Germinal center (tissue), 1 donor: Measurements from ENCODE around the gene CAST.
"Not testable (repeated sequence)": the region's sequence is repeated elsewhere in the genome, so short reads cannot be mapped to it uniquely, and the experiment has no call there.

Experiments
- DNase-seq: peaks from one replicate; pipeline ENCODE4 v3.0.0; 2012; ENCODE audit warnings: mixed read lengths, low spot score

CAST gene

DNA sequence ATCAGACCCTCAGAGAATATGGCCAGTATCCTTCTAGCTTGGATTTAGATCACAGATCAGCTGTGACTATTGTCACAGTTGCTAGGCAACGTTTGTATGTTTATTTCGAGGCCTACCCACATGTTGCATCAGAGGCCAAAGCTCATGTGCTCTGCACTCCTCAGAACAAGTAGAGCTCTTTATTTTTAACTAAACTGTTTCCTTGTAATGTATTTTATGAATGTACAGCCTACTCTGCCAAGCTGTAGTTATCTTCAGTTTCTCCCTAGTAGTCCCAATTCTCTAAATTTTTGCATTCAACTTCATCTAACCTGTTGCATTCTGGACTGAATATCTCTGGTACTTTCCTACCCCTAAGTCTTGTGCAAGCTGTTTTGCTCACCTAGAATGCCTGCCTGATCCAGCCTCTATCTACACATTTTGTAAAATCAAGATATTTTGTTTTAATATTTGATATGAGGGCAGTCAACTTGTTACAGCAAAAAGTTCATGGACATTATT is 52.8 kb downstream of the CAST start:
- no peak for DNase-seq

DNA sequence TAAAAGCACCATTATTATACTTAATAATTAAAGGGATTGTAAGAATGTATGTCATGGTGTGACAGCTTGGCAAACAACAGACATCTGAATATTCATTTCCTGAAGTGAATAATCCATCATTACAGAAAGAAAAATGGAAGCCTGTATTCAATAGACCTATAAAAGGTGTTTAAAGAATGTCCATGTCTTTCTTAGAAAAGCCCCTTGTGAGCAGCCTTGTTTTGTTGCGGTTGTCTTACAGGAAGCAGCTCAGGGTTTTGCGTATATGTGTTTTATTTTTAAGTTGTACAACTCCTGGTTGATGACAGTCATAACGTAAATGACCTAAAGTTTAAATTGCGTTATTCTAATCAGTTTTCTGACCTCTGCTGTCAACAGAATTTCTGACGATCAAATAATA is 53.8 kb downstream of the CAST start:
- DNase-seq: no peak

DNA sequence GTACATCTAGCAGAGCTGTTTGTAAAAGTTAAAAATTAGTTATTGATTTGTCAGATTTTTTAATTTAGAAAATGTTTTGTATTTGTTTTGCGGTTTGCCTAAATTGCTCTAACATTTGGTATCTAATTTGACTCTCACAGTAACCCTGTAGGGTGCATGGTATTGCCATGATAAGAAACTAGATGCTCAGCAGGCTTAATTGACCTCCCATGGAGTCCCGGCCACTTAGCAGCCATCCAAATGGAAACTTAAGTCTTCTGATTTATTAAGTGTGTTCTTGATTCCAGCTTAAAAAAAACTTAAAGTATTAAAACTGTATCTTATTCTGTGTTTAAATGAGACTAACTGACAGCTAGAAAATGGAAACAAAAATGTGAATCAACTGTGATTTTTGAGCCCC is 54.5 kb downstream of the CAST start:
- no peak for DNase-seq

DNA sequence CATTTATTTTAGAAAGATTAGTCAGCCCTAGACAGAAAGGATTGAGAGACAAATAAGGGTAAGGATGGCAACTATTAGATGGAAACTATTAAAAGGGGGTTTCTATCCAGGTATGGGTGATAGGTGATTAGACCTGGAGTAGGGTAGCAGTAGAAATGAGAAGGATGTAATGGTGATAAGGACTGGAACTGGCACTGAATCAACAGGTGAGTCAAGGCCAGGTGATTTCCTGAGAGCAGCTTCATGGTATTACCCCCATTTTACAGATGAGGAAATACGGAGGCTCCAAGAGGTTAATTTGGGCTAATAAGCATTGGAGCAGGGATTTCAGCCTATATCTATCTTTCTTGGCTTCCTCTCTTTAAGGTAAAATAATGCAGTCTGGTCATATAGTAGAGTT is 55.7 kb downstream of the CAST start:
- DNase-seq: no peak

DNA sequence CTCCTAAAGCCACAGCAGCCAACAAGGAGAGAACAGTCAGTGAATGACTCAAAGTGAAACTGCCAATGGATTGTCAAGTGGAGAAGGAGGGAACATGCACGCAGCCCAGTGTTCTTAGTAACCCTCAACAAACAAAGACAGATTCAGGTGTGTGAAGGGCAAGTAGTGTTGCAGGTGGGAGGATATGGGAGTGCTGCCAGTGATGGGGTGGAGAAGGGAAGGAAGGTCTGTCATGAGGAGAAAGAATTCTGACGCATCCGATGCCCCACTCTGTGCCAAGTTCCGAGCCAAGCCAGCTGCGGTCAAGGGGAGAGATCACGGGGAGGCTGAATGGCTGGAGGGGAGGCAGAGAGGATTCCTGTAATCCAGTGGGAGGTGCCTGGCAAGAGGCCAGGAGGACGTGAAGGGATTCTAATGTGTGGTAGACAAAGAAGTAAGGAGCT is 56.5 kb downstream of the CAST start:
- DNase-seq: no peak

DNA sequence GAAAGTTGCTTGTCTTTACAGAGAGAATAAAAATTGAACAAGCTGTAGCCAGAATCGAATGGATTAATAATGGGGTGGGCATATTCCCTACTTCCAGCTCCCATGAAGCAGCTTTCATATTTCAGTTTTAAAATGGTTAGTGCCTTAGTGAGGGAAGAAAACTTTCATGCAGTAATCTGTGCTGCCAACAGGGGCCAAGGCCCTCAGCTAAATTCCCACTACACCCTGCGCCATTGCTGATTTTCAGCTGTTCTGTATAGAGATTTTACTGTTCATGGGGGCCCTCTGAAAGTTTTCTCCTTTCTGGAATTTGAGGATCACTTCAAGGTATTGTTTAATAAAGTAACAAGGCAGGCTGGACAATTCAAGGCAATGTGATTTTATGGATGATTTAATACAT is 58.2 kb downstream of the CAST start:
- no peak for DNase-seq

DNA sequence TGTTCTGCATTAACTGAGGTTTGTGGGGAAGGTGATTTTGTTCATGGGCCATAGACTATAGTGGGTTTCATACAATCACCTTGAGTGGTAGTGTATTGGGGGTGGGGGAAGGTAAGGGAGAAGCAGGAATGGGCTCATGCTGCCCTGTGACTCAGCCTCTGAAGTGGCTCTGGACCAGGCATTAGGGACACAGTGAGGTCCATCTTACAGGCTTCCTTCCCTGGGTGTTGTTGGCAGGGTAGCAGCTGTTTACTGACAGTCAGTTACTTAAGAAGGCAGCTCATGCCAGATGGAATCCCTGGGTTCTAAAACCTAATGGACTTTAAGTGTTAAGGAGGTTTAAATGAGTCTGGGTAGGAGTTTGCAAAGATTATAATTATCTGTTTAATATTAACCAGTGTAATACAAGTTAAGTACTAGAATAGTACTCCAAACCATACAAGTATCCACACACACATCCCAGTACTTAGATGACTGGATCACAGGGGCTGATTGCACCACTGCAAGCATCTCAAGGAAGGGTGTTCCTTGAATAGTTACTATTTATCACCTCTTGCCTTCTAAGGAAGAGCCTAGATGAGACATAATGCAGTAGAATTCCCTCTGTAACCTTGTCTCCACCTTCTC is 59.3 kb downstream of the CAST start:
- DNase-seq: no peak

DNA sequence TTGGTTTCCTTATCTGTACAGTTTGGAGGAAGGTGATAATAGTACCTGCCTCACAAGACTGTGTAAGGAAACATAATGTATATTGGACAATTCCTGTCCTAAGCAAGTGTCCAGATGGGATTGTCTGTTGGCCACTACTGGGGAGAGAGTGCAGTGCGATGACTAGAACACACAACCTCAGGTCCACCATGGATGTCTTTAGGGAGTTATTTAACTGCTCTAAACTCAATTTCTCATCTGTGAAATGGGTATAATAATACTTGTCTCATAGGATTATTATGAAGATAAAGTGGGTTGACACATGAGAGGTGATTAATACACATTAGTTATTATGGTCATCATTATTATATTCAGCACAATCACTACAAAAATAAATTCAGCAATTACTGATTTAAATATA is 63.1 kb downstream of the CAST start:
- no peak for DNase-seq

DNA sequence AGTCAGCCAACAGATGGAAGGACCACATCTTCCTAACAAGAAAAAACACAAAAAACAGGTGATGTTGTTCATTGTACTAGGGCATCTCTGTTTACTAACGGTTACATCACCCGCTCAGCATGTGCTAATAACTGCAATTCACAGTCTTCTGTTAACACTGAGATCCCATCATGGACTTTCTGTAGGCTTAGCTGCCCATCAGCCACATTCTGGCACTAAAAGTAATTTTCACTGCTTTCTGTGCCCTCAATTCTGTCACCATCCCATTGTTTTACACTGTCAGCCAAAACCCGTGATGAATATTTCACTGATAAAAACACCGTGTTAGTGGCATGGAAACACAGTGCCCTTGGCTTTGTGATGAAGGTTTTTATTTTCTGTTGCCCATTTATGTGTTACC is 64.6 kb downstream of the CAST start:
- DNase-seq: no peak

DNA sequence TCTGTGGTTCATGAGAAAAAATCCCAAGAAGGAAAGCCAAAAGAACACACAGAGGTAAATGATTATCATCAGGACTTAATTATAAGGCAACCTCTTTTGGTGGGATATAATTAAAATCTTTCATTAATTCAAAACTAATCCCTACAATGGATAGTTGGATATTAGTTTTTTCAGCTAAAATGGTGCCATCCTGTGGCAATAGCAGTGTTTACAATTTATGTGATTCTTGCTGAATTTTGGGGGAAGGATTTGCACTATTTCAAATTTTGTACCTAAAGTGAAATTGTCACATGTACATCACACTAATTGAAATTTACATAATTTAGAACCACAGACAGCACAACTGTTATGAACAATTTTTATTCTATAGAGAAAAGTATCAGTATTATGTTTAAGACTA is 67.0 kb downstream of the CAST start:
- no peak for DNase-seq

DNA sequence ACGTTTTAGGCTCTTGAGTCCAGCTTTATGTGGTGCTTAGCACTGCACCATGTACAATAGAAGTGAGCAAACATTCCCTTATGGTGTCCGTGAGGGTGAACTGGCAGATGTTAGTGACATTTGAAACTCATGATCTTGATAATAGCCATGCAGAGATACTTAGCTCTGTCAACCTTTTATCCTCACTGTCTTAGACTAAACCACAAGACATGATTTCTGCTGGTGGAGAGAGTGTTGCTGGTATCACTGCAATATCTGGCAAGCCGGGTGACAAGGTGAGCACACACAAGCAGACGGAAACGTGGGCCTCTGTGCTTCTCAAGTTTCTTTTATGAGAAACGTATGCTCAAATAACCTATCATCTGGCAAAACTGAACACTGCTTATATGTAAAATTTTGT is 68.4 kb downstream of the CAST start:
- no peak for DNase-seq

DNA sequence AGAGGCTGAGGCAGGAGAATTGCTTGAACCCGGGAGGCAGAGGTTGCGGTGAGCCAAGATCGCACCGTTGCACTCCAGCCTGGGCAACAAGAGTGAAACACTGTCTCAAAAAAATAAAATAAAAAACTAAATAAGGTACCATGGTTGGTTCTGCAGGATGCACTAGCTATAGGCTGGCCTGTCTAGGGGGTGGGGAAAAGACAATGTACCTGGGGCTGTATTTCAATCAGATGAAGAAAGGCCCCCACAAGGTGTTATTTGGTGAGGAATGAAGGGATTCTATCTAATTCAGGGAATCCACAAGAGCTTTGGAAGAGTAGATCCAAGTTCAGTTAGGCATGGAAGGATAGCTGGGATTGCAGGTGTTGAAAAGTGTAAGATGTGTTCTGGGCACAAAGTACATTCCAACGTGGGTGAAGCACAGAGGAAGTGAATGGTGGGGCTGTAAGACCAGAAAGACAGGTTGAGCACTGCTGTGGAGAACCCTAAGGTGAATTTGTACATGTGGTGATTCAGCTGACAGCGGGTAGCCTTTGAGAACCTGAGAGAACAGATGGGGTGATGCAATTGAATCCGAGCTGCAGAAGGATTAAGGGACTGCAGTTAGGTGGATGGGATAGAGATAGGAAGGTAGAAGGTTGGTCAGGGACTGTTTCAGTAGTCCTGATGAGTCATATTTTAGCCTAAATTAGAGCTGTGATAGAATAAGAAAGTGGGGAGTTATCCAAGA is 71.8 kb downstream of the CAST start:
- DNase-seq: no peak

DNA sequence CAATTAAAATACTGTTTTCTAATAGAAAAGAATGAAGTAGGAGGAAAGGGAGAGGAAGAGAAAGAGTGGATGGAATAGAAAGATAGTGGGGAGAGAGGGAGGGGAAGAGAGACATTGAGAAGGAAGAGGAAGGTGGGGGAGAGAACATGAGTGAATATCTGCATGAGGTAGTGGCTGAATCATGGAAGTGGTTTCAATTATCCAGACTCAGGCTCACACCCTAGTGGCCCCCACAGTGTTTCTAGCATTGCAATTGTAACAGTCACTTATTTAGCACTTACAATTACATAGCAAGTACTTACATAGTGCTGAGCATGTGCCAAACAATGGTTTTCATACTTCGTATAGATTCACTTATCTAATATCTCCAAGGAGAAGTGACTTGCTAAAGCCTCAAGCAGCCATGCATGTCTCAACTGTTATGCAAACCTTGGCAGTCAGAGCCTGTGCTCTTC is 72.7 kb downstream of the CAST start:
- no peak for DNase-seq

DNA sequence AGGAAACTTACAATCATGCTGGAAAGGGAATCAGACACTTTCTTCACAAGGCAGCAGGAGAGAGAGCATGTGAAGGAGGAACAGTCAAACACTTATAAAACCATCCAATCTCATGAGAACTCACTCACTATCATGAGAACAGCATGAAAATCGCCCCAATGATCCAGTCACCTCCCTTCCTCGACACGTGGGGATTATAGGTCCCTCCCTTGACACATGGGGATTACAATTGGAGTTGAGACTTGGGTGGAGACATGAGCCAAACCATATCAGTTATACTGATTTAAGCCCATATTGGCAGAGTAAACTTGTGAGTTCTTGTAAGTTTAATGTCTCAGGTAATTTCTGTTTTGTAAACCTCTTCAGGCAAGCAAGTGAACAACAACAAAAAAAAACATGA is 74.8 kb downstream of the CAST start:
- DNase-seq: no peak

DNA sequence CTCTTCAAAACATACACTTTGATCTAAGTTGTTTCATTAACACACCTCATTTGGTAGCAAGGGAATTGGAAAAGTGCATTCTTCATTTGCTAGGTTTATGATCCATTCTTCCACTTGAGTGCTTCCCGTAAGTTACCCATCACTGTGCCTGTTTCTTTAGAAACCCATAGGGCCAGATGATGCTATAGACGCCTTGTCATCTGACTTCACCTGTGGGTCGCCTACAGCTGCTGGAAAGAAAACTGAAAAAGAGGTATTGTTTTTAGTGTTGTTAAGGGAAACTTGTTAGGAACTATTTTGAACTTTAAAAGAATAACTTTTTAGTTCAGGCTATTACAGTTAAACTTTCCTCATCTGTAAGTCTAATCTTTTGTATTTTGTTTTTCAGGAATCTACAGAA is 78.9 kb downstream of the CAST start:
- DNase-seq: no peak

DNA sequence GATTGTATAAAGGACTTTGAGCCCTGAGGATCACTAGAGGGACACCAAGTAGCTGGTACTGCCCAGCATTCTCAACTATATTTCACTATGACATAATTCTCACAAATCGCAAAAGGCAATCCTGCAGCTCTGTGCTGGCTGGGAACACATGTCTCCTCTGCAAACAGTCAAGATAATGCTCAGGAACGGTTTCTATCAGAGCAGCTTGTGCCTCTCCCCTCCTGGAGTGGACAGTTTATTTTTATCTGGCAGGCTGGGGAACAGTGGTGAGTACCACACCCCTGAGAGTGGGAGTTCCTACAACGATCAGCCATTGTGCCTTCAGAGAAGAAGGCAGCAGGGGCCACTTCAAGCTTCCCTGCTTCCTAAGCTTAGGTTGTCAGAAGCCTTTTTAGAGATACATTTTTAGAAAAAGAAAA is 79.7 kb downstream of the CAST start:
- DNase-seq: no peak

DNA sequence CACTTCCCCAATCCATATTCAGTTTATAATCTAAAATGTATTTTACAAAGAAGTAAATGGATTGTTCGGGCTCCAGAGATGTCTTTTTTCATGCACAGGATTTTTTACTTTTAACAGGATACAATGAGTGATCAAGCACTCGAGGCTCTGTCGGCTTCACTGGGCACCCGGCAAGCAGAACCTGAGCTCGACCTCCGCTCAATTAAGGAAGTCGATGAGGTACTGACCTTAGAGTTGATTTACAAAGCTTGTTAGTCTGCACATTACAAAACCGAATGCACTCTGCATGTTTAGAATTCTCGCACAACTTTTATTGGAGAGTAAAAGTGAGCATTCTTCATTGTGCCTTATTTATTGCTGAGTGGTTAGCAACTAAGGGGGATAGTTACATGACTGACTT is 80.4 kb downstream of the CAST start:
- no peak for DNase-seq

DNA sequence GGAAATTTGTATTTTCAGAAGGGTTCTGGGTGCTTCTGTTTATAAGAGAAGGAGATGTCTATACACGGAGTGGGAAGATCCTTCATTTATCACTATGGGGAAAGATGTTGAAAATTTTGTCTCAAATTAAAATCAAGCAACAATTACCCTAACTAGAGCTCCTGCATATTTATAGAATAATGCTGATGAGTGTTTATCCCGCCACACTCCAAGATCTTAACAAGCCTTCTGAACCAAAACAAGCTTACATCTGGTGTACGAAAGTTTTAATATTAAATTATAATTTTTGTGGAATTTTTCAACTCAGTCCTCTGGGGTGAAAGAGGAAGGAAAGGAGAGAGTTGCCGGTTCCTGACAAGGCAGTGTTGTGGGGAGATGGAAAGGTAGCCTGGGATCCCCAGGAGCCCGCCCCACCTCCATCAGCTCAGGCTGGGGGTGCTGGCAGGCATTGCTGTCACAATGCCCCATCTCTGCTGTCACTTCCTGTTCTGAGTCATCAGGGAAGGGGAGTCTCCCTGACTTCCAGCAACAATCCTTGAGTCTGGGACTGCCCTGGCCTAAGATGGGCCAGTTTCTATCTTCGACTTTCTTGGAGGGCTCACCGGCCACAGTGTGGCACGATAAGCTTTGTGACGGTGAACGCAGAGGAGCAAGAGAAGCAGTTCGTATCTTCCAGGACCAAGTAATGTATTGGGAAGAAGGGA is 81.0 kb downstream of the CAST start:
- DNase-seq: no peak

DNA sequence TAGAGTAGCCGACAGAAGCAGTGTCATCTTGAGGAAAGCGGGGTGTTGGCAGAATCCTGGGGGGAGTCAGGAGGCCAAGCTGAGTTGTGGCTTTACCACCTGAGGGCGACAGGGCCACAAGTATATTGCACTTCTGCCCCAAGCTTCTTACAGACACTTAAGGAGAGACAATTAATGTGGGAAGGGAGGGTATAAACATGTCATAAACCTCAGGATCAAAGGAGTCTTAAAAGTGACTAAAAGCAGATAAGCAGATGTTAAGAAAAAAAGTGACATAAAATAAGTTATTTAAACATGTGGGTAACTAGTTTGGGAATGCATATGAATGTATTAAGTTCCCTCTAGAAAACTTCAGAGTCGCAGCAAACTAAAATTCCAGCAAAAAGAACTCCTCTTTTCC is 81.6 kb downstream of the CAST start:
- no peak for DNase-seq

DNA sequence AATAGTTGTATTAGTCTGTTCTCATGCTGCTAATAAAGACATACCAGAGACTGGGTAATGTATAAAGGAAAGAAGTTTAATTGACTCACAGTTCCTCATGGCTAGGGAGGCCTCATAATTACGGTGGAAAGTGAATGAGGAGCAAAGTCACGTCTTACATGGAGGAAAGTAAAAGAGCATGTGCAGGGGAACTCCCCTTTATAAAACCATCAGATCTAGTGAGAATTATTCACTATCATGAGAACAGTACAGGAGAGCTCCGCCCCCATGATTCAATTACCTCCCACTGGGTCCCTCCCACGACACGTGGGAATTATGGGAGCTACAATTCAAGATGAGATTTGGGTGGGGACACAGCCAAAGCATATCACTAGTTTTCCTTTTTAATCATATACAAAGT is 82.0 kb downstream of the CAST start:
- DNase-seq: not testable (repeated sequence)

DNA sequence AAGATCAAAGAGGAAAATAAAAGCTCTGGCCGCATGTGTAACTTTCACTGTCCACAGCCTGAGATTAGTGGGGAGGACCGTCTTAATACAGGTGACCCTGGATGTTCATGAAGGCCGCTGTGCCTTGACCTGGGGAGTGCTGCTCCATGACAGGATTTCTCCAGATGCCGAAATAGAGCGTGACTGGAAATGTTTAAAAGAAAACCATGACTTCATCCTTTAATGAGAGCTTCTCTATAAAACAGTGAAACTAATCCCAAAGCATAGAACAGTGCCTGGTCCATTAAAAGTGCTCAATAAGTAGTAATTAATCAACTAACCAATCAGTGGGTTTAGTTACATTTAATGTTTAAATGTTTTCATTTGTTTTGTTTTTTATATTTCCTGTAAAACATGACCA is 82.8 kb downstream of the CAST start:
- no peak for DNase-seq

DNA sequence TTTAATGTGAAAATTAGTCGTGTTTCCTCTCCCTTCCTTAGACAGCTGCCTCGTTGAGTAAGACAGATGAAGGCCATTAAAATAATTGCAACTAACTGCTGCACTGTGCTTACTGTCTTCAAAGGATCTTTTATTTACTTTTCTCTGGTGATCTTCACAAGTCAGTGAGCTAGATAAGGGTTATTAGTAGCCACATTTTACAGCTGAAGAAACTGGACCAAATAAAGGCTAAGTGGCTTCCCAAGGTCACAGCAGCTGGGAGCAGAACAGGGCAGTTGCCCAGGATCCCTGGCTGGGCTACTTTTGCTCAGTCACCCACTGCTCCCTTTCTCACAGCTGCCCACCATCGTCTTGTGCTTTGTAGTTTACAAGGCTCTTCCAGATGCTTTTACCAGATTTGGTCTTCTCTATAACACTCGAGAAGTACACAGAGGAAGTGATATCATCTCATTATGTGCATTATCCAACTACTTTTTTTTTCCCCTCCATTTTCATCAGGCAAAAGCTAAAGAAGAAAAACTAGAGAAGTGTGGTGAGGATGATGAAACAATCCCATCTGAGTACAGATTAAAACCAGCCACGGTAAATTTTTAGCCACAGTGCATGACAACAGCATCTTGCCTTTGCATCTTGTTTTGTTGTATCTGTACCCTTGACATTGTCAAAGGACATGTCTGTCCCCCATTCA is 83.8 kb downstream of the CAST start:
- DNase-seq: no peak

DNA sequence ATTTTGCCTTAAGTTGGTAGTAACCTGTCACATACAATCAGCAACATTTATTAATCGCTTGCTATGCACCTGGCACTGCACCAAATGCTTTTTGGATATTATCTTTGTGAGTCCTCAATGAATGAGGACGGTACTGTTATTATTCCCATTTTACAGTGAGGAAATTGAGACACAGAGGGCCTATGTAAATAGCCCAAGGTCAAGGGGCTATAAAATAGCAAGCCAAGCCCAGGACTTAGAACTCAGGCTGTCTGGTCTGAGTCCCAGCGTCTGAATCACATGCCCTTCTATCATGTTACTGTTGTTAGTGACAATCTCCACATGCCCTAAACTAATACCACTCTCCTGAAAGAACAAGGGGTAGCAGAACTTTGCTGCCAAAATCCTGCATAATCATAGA is 85.5 kb downstream of the CAST start:
- no peak for DNase-seq
